Uterus (tissue), 4 donors: ENCODE results near the gene MTG2. TPM values are rescaled to one million over a fixed set of nuclear protein-coding genes. Genes with fewer than 3 reads are reported as not detected.

Experiments
- DNase-seq, 2 donors: peaks; one replicate each; pipeline ENCODE4 v3.0.0-alpha.2; 2019 to 2020
- H3K27ac ChIP-seq, 2 donors: fragments of 200-600 bp; sonication (generic); 1 replicate in 1 of 2; 2 replicates in 1 of 2; pipeline ENCODE4 v1.5.1; 2016 to 2018
- H3K27me3 ChIP-seq, 2 donors: fragments of 200-600 bp; sonication (generic); one replicate each; pipeline ENCODE4 v1.5.1; 2018 to 2019; ENCODE audit warnings: control low read depth in 1 of 2
- H3K36me3 ChIP-seq, 2 donors: fragments of 200-600 bp; sonication (generic); one replicate each; pipeline ENCODE4 v1.5.1; 2019; ENCODE audit warnings: control low read depth in 1 of 2
- H3K4me1 ChIP-seq, 2 donors: fragments of 200-600 bp; sonication (generic); one replicate each; pipeline ENCODE4 v1.5.1; 2018 to 2019; ENCODE audit warnings: control low read depth in 1 of 2
- H3K4me3 ChIP-seq, 2 donors: fragments of 200-600 bp; sonication (generic); 1 replicate in 1 of 2; 2 replicates in 1 of 2; pipeline ENCODE4 v1.5.1; 2018 to 2019; ENCODE audit warnings: mild to moderate bottlenecking in 1 of 2
- H3K9me3 ChIP-seq, 2 donors: fragments of 200-600 bp; sonication (generic); one replicate each; pipeline ENCODE4 v1.5.1; 2019; ENCODE audit warnings: control low read depth in 1 of 2
- POLR2A ChIP-seq, 2 donors: fragments of 450-650 bp; IDR thresholded peaks; one replicate each; pipeline ENCODE4 v1.6.1; 2016; ENCODE audit warnings: antibody characterized with exemption in 2 of 2, mild to moderate bottlenecking in 1 of 2, moderate library complexity in 1 of 2
- intact Hi-C: fragments of 100-400 bp; cut with DNase I; formaldehyde crosslinking; loops from one replicate; pipeline ENCODE4 v1.15.1; 2023; ENCODE audit warnings: low total_unique reads
- total RNA-seq, 4 donors: library from RNA; depleted of rRNA in 3 of 4; stranded (reverse); fragments of >200 nt in 3 of 4; gene quantifications; one replicate each; pipeline versions ENCODE4 v1.1.0 to v1.2.4, GENCODE V29; 2014 to 2023
- TF ChIP-seq, protein P1 (sequence below), 4 experiments: fragments of 200-600 bp in 2 of 4; fragments of 450-650 bp in 2 of 4; sonication (generic) in 2 of 4; IDR thresholded peaks; one replicate each; pipeline ENCODE4 v1.5.1; 2016 to 2019; ENCODE audit warnings: antibody characterized with exemption in 4 of 4, mild to moderate bottlenecking in 2 of 4, moderate library complexity in 1 of 4
- donor health status: DM: yes; HTN: yes; CAD: no.

Gene MTG2
- total RNA-seq, 4 donors from 2014 or later = 0.59 to 38.5 (median 22.7) TPM

GRCh38 chr20:62246872-62247652, 64.2 kb downstream of the MTG2 start:
- intact Hi-C loops = no loop called here
- H3K27ac ChIP-seq = no peak overlapping the region
- no peaks in the 10 kb centered on the region for H3K9me3 ChIP-seq
- no peaks in the 10 kb centered on the region for H3K27me3 ChIP-seq
- H3K4me1 ChIP-seq = no peaks in the 10 kb centered on the region
- no peaks in the 10 kb centered on the region for H3K36me3 ChIP-seq
- no peak overlapping the region for H3K4me3 ChIP-seq
- DNase-seq = no peak
- no peak for TF ChIP-seq POLR2A (IDR thresholded peaks at IDR 0.05)
- TF ChIP-seq, protein P1, sequence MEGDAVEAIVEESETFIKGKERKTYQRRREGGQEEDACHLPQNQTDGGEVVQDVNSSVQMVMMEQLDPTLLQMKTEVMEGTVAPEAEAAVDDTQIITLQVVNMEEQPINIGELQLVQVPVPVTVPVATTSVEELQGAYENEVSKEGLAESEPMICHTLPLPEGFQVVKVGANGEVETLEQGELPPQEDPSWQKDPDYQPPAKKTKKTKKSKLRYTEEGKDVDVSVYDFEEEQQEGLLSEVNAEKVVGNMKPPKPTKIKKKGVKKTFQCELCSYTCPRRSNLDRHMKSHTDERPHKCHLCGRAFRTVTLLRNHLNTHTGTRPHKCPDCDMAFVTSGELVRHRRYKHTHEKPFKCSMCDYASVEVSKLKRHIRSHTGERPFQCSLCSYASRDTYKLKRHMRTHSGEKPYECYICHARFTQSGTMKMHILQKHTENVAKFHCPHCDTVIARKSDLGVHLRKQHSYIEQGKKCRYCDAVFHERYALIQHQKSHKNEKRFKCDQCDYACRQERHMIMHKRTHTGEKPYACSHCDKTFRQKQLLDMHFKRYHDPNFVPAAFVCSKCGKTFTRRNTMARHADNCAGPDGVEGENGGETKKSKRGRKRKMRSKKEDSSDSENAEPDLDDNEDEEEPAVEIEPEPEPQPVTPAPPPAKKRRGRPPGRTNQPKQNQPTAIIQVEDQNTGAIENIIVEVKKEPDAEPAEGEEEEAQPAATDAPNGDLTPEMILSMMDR (IDR thresholded peaks at IDR 0.05) = no peak

DNA sequence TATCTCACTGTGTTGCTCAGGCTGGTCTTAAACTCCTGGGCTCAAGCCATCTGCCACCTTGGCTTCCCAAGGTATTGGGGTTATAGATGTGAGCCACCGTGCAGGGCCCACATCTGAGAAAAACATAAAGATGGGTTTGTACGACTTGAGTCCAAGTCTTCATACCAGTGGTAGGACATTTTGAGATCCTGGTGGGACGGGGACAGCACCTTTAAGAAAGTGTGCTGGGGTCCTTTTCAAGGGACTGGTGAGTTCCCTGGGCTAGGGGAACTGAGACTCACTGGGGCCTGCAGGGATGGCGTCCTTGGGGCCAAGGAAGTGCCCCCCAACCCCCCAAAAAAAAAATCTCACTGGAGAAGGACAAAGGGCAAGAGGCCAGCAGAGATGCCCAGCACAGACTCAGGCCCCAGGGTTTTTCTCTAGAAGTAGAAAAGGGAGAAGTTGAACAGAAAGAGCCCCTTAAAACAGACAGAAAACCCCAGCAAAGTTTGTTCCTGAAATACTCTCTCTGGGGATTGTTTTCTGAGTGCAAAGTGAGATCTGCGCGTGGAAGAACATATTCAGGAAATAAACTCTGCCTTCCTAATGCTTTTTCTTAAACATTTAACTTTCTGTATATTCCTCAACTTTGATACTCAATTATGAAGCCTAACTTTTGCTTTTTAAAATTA, 66.2 kb downstream of the MTG2 start:
- DNase-seq = no peak
- no peak for TF ChIP-seq POLR2A (IDR thresholded peaks at IDR 0.05)
- TF ChIP-seq, protein P1 (IDR thresholded peaks at IDR 0.05) = no peak
- intact Hi-C loops = no loop called here
- H3K4me1 ChIP-seq = no peaks in the 10 kb centered on the region
- no peaks in the 10 kb centered on the region for H3K9me3 ChIP-seq
- no peak overlapping the region for H3K27ac ChIP-seq
- no peak overlapping the region for H3K4me3 ChIP-seq
- H3K36me3 ChIP-seq = no peaks in the 10 kb centered on the region
- H3K27me3 ChIP-seq = no peaks in the 10 kb centered on the region

GRCh38 chr20:62252342-62252966, 69.6 kb downstream of the MTG2 start:
- intact Hi-C loops = no loop called here

More at GRCh38 chr20:62252342-62252966, 69.6 kb downstream of the MTG2 start:
- no peaks in the 10 kb centered on the region for H3K4me1 ChIP-seq
- no peak overlapping the region for H3K4me3 ChIP-seq
- H3K27me3 ChIP-seq = no peaks in the 10 kb centered on the region
- no peaks in the 10 kb centered on the region for H3K9me3 ChIP-seq
- no peak for TF ChIP-seq POLR2A (IDR thresholded peaks at IDR 0.05)
- TF ChIP-seq, protein P1 (IDR thresholded peaks at IDR 0.05) = no peak
- H3K36me3 ChIP-seq = no peaks in the 10 kb centered on the region
- H3K27ac ChIP-seq = no peak overlapping the region
- DNase-seq = no peak

Other genes with a start within 250 kb of the MTG2 start
- gene TAF4, start 117.1 kb upstream of the MTG2 start, total RNA-seq = 10 to 100 TPM in 2 of 4 donors, 1 to 10 TPM in 2; 6.2 to 37.6 (median 10.7) TPM
- 10 to 100 TPM in 3 of 4 donors, 1 to 10 TPM in 1; 3.1 to 56.8 (median 45.9) TPM for gene LSM14B, start 60.6 kb upstream of the MTG2 start, total RNA-seq
- 100 to 1,000 TPM; 145 to 214 (median 162) TPM for gene PSMA7, start 39.6 kb upstream of the MTG2 start, total RNA-seq
- 10 to 100 TPM in 2 of 4 donors, 1 to 10 TPM in 1, under 1 TPM in 1; 0.51 to 21.7 (median 12.8) TPM for gene SS18L1, start 39.3 kb upstream of the MTG2 start, total RNA-seq
- gene HRH3, start 37.2 kb downstream of the MTG2 start, total RNA-seq = not detected
- gene OSBPL2, start 55.5 kb downstream of the MTG2 start, total RNA-seq = 10 to 100 TPM; 12.3 to 55.9 (median 33.4) TPM
- gene ADRM1, start 120.0 kb downstream of the MTG2 start, total RNA-seq = 10 to 100 TPM; 42.9 to 82.7 (median 60.9) TPM
- gene LAMA5, start 184.3 kb downstream of the MTG2 start, total RNA-seq = 100 to 1,000 TPM in 2 of 4 donors, 10 to 100 TPM in 2; 50.6 to 375 (median 90.8) TPM
- over 10,000 TPM in 1 of 4 donors, 1,000 to 10,000 TPM in 3; 1,151 to 14,756 (median 1,928) TPM for gene RPS21, start 204.1 kb downstream of the MTG2 start, total RNA-seq
- 10 to 100 TPM in 1 of 4 donors, 1 to 10 TPM in 2, under 1 TPM in 1; 0.29 to 10.6 (median 2.6) TPM for gene CABLES2, start 224.3 kb downstream of the MTG2 start, total RNA-seq
- under 1 TPM in 1 of 4 donors, not detected in 3; 0.35 TPM for gene RBBP8NL, start 244.5 kb downstream of the MTG2 start, total RNA-seq